ENCODE data around the gene CCL4.
"Not testable (repeated sequence)": the region's sequence is repeated elsewhere in the genome, so short reads cannot be mapped to it uniquely, and the experiment has no call there.

The CCL4 gene

DNA sequence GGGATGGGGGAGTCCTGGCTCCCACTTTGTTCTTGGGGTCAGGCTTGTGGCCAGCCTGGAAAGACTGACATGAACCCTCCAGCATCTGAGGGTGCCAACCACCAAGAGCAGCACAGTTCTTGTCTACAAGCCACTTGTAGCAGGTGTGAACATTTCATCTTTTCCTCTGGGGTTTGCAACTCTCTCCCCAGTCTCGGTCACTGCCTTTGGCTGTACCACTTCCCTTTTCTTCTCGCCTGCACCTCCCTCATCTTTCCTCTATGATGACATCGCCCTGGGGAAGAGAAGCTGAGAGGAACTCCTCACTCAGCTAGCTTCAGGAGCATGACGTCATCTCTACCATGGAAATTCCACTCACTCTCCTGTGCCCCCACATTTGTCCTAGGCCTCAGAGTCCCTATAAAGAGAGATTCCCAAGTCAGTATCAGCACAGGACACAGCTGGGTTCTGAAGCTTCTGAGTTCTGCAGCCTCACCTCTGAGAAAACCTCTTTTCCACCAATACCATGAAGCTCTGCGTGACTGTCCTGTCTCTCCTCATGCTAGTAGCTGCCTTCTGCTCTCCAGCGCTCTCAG is at the start of gene CCL4:
Gene CCL4, plus strand, starts transcription at position 427 of the 575 bp plus-strand sequence. Its CDS starts 79 bp downstream, at position 506.
- DNase-seq (ENCODE audit: low read depth) = peak; percentile 15

GRCh38 chr17:36055171-36055570 is 48.5 kb upstream of the CCL4 start:
- no peak for DNase-seq (ENCODE audit: low read depth)

DNA sequence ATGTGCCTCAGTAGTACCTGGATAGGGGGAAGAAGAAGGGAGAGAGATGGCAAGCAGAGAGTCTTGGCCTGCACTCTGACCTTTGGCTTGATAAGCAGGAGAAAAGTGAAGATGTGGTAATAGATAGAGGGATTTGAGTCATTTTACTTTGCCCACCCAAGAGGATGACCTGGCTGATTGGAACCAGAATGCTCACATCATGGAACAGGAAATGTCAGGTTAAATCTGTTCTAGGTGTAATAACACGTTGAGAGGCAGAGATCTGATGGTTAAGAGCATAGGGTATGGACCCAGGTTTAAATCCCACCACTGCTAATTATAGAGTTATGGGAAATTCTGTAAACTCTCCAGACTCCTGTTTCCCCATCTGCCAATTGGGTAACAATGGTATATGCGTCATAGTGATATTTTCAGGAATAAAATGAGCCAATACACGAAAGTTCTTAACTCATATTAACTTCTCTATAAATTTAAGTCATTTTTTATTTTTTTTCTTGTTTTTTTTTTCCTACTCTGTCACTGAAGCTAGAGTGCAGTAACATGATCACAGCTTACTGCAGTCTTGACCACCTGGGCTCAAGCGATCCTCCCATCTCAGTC is 47.6 kb upstream of the CCL4 start:
- no peak for DNase-seq (ENCODE audit: low read depth)

- DNase-seq (ENCODE audit: low read depth) = no peak
Measured at GRCh38 chr17:36057911-36058310, 45.7 kb upstream of the CCL4 start.

DNA sequence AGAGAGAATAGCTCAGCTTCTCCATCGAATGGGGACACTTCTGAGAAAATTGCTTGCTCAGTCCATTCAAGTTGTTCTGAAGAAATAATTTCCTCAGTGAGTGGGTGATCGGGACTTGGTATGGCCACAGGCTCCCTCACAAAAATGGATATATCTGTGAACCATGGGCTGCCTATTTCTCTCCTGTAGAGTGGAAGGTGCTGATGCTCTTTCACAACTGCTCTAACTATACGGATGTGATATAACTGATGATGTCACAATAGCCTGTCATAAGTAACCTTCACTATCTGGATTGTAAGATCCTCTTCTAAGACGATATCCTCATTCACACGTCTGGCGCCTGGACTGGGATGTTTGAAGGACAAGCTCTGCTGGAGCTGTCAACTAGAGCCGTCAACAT is 44.2 kb upstream of the CCL4 start:
- DNase-seq (ENCODE audit: low read depth) = no peak

GRCh38 chr17:36060816-36061215 is 42.8 kb upstream of the CCL4 start:
- DNase-seq (ENCODE audit: low read depth) = no peak

DNA sequence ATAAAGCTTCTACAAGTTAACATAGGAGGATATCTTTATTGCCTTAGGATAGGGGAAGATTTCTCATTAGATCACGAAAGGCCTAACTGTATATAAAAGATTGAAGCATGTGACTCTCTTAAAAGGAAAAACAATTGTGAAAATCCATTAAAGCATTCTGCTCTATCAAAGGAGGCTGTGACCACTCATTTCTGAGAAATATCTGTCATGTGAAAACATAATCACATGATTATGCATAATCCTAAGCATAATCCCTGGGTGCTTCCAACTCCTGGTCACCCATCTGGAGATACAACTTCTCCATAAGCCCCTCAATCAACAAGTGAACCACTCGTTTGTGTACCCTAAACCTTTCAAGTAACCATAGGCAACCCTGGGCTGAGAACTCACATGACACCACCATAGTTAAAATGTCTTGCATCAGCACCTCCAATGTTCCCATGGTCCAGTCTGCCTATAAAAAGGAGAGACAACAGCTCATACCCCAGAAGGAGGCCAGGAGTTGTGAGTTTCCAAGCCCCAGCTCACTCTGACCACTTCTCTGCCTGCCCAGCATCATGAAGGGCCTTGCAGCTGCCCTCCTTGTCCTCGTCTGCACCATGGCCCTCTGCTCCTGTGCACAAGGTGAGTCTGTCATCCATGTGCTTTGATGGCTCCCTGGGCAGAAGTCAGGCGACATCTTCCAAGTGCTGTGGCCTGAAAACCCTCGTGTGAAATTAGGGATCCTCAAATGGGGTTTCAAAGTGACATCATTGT is 39.7 kb upstream of the CCL4 start, which contains the start of gene CCL18:
Gene CCL18, plus strand, starts transcription at position 487 of the 756 bp plus-strand sequence. Its CDS starts 71 bp downstream, at position 558.
- no peak for DNase-seq (ENCODE audit: low read depth)

DNA sequence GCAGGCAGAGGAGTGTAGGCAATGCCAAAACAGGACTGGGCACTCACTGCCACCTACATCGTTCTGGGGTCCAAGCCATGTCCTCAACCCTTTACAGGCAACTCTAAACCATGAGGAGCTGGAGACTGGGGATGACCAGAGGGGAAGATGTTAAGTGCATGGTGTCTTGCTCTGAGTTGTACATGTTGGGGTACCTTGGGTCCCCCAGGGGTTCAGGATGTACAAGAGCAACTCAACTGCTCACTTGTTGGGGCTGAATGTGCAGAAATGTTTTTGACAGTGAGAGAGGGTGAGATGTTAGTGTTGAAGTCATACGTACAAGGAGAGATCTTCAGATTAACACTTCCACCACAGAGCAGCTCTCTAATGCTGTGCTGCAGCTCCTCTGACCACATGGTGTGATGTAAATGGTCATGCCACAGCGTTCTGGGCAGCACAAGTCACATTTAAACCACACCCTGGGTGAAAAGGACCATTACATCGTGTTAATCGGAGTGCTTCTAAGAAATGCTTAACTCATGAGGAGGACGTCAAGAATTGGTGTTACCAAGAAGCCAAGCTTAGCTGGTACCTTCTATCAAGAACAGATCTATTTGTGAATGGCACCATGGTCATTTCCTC is 37.2 kb upstream of the CCL4 start:
- DNase-seq (ENCODE audit: low read depth) = no peak

- no peak for DNase-seq (ENCODE audit: low read depth)
Measured at GRCh38 chr17:36068524-36068923, 35.1 kb upstream of the CCL4 start.

DNA sequence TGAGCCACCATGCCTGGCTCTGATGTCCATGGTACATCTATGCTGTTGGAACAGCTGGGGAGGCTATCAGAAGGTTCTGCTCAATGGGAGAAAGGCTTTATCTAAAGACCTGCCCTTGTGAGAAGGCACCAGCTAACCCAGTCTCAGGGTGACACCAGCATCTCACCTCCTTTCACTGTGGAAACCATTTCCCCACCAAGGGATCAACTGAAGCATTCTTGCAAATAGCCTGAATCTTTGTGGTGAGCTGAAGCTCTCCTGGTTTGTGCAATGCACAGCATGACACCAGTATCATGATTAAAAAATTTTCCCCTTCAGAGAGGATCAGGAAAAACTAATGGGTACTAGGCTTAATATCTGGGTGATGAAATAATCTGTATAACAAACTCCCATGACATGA is 34.5 kb upstream of the CCL4 start:
- no peak for DNase-seq (ENCODE audit: low read depth)

DNA sequence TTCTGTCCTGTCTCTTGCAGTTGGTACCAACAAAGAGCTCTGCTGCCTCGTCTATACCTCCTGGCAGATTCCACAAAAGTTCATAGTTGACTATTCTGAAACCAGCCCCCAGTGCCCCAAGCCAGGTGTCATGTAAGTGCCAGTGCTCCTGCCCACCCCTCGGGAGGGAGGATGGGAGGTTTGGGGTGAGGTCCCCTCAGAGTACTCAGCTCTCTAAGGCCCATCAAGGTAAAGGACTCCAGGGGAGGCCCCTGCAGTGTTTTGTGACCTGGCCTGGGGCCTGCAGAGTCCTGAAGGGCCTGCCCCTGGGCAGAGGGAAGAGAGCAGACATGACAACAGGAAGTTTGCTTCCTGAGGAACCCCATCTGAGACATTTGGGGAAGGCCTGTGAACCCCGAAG is 33.2 kb upstream of the CCL4 start:
- no peak for DNase-seq (ENCODE audit: low read depth)

- no peak for DNase-seq (ENCODE audit: low read depth)
Measured at GRCh38 chr17:36071751-36072150, 31.9 kb upstream of the CCL4 start.

DNA sequence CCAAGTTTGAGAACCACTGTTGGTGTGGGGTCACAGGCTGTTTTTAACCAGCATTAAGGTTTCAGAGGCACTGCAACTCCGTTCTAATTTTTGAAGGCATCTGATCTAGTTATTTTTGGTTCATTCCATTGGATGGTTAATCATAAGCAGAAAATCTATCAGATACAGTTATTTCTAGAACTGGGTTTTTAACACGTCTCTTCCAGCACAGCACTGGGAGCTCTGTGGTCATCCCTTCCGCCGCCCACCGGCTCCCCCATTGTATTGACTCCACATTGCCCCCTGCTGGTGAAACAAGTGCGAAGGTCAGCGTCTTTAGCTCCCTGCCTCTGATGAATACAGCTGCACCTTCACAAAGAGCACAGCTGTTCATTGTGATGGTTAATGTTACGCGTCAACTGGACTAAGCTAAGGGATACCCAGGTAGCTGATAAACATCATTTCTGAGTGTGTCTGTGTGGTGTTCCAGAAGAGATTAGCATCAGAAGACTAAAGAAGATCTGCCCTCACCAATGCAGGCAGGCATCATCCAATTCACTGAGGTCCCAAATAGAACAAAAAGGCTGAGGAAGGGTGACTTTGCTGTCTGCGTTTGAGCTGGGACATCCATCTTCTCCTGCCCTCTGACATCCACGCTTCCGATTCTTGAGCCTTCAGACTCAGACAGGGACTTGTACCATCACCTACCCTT is 31.1 kb upstream of the CCL4 start:
- peak; percentile 66 for DNase-seq (ENCODE audit: low read depth)

DNA sequence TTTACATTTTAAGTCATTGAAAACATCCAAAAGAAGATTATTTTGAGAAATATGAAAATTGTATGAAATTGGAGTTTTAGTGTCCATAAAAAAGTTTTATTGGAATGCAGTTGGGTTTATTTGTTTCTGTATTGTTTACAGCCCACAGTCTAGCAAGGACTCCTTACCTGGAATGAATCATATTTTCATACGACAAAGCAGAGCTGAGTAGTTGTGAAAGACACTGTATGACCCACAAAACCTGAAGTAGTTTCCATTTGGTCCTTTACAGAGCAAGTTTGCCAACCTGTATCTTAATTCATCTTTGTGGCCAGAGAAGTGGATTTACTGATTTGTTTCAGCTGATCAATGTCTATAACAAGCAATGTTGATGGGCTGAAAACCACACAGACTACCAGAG is 29.3 kb upstream of the CCL4 start:
- DNase-seq (ENCODE audit: low read depth) = no peak

- DNase-seq (ENCODE audit: low read depth) = not testable (repeated sequence)
Measured at GRCh38 chr17:36081681-36082471, 21.8 kb upstream of the CCL4 start.

GRCh38 chr17:36082482-36083120 is 21.0 kb upstream of the CCL4 start:
- peak; percentile 40 for DNase-seq (ENCODE audit: low read depth)

DNA sequence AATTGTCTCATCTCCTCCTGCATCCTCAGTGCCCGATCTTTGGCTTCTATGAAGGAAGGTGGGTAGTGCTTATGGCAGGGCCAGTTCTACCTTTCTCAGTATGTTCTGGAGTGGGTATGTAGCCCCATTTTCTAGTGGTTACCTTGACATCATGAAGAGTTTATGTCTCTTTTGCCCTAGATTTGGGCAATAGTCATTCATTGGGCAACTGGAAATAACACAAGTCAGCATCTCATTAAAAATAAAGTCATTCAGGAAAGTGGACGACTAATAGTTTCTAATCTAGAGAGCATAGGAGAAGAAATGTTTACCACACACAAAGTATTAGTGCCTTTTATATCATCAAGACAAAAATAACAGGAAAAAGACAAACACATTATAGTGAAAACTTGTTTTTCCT is 19.9 kb upstream of the CCL4 start:
- not testable (repeated sequence) for DNase-seq (ENCODE audit: low read depth)

- DNase-seq (ENCODE audit: low read depth) = no peak
Measured at GRCh38 chr17:36085765-36086164, 17.9 kb upstream of the CCL4 start.

DNA sequence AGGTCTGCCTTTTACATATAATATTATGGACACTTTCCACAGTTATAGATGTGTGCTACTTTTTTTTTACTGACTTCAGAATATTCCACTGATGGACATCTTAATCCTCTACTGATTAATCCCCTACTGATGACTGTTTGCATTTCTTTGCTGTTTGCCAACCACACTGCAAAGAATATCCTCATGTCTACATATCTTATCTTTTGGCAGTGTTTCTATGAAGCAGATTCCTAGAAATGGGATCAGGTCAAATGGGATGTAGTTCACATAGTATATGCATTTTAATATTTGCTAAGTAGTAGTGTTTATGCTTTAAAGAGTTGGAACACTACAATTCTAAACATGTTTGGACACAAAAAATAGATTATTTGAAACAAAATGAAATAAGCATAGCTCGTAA is 16.8 kb upstream of the CCL4 start:
- no peak for DNase-seq (ENCODE audit: low read depth)

DNA sequence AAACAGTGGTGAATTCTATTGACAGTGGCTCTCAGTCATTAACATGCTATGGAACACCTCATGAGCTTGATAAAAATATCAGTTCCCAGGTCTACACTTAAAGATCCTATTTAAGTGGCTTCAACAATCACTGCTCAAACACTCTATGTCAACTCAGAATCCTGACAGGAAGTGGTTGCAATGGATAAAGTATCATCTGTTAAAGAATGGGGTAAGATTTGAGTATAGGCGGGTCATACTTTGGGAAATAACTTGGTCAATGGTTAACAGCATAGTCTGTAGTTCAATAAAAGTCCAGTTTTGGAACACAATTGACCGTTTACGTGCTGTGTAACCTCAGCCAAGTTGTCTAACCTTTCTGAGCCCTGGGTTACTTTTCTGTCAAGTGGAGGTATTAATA is 16.2 kb upstream of the CCL4 start:
- DNase-seq (ENCODE audit: low read depth) = not testable (repeated sequence)
